ENCODE results near the gene ASPDH. TPM values are rescaled to one million over a fixed set of nuclear protein-coding genes. Genes with fewer than 3 reads are reported as not detected.
A peak's percentile ranks its signal among the peaks of the same experiment; 100 is the strongest.

Gene ASPDH
- total RNA-seq, 1 experiment from 2014 or later: not detected

DNA sequence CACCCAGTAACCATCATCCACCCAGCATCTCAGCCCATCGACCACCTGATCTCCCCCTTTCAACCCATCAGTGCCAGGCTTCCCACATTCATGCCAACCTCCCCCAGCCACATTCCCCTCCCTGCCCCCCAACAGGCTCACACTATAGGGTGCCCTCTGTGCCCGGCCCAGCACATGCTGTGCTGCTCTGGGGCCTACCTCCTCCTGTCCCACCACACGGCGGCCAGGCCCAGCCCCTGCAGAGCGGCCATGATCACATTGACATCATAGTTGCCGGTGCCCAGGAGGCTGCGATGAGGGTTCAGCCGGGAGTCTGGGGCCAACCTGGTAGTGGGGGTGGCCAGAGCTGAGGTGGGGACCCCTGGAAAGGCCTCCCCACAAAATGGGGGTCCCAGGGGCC lies 6.3 kb downstream of the ASPDH start:
- CTCF ChIA-PET: no interaction called here
- TF ChIP-seq JUND (IDR thresholded peaks at IDR 0.05): no peak
- 0 out of 2 replicates have a peak, but pooled peaks have one; percentile 21 for TF ChIP-seq SIN3A (IDR thresholded peaks at IDR 0.05; ENCODE audit: low read depth)
- H3K9me3 ChIP-seq (ENCODE audit: control insufficient read depth in 1 of 2, insufficient read depth in 1 of 2, low read depth in 1 of 2, low read length in 2 of 2): no peaks in the 10 kb centered on the region
- no peak overlapping the region for H3K4me2 ChIP-seq (ENCODE audit: low read length)
- no peaks in the 10 kb centered on the region for H3K27me3 ChIP-seq (ENCODE audit: insufficient read depth, low read length)
- no peak overlapping the region for H3K27ac ChIP-seq (ENCODE audit: low read depth, low read length)
- no peaks in the 10 kb centered on the region for H3K9me2 ChIP-seq (ENCODE audit: insufficient read depth)
- intact Hi-C loops (cut with micrococcal nuclease): no loop called here
- H3K4me1 ChIP-seq (ENCODE audit: control insufficient read depth in 1 of 2, insufficient read depth in 2 of 2, low read length in 2 of 2): peaks cover 3 to 15% of the 10 kb centered on the region in 2 experiments; a peak in 3 of 4 replicates
- DNase-seq (ENCODE audit: low read depth, low spot score) (no peak), ATAC-seq (no peak)
- RAD21 ChIA-PET (ENCODE audit: low non-redundant PET in 1 of 2, low total read pairs in 2 of 2, uncharacterized antibody in 2 of 2, unreplicated experiment in 2 of 2): no interaction called here
- H3K36me3 ChIP-seq (ENCODE audit: control insufficient read depth in 1 of 2, insufficient read depth in 2 of 2, low read length in 2 of 2): no peaks in the 10 kb centered on the region; a peak in 1 of 4 replicates
- H4K20me1 ChIP-seq (ENCODE audit: insufficient read depth): no peaks in the 10 kb centered on the region
- H3K79me2 ChIP-seq (ENCODE audit: insufficient read depth, low read length): peaks cover 8% of the 10 kb centered on the region; the same call in 1 of the 2 replicates
- H2AFZ ChIP-seq (ENCODE audit: low read depth, low read length, poor library complexity, severe bottlenecking): no peak overlapping the region
- no peak overlapping the region for H3K4me3 ChIP-seq (replicated peaks in 1 of 2; ENCODE audit: low read depth in 1 of 2, low read length in 2 of 2)
- H3K9ac ChIP-seq (ENCODE audit: low read length): no peak overlapping the region
- POLR2A ChIA-PET: no interaction called here
- BruUV-seq (replicated peaks): no TSS peak

GRCh38 chr19:50506700-50507099 lies 7.0 kb downstream of the ASPDH start:
- Histone ChIP-seq H2AFZ (ENCODE audit: low read depth, low read length, poor library complexity, severe bottlenecking) (no peak overlapping the region), H3K4me1 (ENCODE audit: control insufficient read depth in 1 of 2, insufficient read depth in 2 of 2, low read length in 2 of 2) (peaks cover 3 to 11% of the 10 kb centered on the region in 2 experiments; a peak in 3 of 4 replicates), H3K9me2 (ENCODE audit: insufficient read depth) (no peaks in the 10 kb centered on the region), H3K27ac (ENCODE audit: low read depth, low read length) (no peak overlapping the region), H3K9ac (ENCODE audit: low read length) (no peak overlapping the region), H3K4me2 (ENCODE audit: low read length) (no peak overlapping the region), H3K27me3 (ENCODE audit: insufficient read depth, low read length) (no peaks in the 10 kb centered on the region), H3K9me3 (ENCODE audit: control insufficient read depth in 1 of 2, insufficient read depth in 1 of 2, low read depth in 1 of 2, low read length in 2 of 2) (no peaks in the 10 kb centered on the region), H4K20me1 (ENCODE audit: insufficient read depth) (no peaks in the 10 kb centered on the region), H3K79me2 (ENCODE audit: insufficient read depth, low read length) (peaks cover 8% of the 10 kb centered on the region; the same call in 1 of the 2 replicates), H3K36me3 (ENCODE audit: control insufficient read depth in 1 of 2, insufficient read depth in 2 of 2, low read length in 2 of 2) (no peaks in the 10 kb centered on the region; a peak in 1 of 4 replicates), H3K4me3 (replicated peaks in 1 of 2; ENCODE audit: low read depth in 1 of 2, low read length in 2 of 2) (no peak overlapping the region)
- BruUV-seq (replicated peaks): no TSS peak
- DNase-seq (ENCODE audit: low read depth, low spot score) (no peak), ATAC-seq (no peak)
- RAD21 ChIA-PET (ENCODE audit: low non-redundant PET in 1 of 2, low total read pairs in 2 of 2, uncharacterized antibody in 2 of 2, unreplicated experiment in 2 of 2): no interaction called here
- POLR2A ChIA-PET: no interaction called here
- no peak for TF ChIP-seq ELF1 (IDR thresholded peaks at IDR 0.05; ENCODE audit: borderline replicate concordance, low read depth)
- no peak for TF ChIP-seq YY1 (IDR thresholded peaks at IDR 0.05; ENCODE audit: extremely low read depth, insufficient replicate concordance, low read depth, low read length)
- TF ChIP-seq JUND (IDR thresholded peaks at IDR 0.05): no peak
- TF ChIP-seq, protein P1, sequence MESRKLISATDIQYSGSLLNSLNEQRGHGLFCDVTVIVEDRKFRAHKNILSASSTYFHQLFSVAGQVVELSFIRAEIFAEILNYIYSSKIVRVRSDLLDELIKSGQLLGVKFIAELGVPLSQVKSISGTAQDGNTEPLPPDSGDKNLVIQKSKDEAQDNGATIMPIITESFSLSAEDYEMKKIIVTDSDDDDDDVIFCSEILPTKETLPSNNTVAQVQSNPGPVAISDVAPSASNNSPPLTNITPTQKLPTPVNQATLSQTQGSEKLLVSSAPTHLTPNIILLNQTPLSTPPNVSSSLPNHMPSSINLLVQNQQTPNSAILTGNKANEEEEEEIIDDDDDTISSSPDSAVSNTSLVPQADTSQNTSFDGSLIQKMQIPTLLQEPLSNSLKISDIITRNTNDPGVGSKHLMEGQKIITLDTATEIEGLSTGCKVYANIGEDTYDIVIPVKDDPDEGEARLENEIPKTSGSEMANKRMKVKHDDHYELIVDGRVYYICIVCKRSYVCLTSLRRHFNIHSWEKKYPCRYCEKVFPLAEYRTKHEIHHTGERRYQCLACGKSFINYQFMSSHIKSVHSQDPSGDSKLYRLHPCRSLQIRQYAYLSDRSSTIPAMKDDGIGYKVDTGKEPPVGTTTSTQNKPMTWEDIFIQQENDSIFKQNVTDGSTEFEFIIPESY (IDR thresholded peaks at IDR 0.05; ENCODE audit: extremely low read depth, insufficient replicate concordance, low read length): no peak
- TF ChIP-seq SIN3A (IDR thresholded peaks at IDR 0.05; ENCODE audit: low read depth): no peak
- TF ChIP-seq RAD21 (IDR thresholded peaks at IDR 0.05; ENCODE audit: low read depth): no peak
- intact Hi-C loops (cut with micrococcal nuclease): no loop called here
- CTCF ChIA-PET: no interaction called here
